Peyer's patch (tissue), 4 donors: ENCODE measurements around the gene SYTL2. TPM values are rescaled to one million over a fixed set of nuclear protein-coding genes. Genes with fewer than 3 reads are reported as not detected.

Experiments
- DNase-seq, 3 donors: peaks; one replicate each; pipeline ENCODE4 v3.0.0-alpha.2; 2017 to 2019
- H3K27ac ChIP-seq, 4 donors: fragments of 200-600 bp; sonication (generic); one replicate each; pipeline ENCODE4 v1.5.1; 2016 to 2019
- H3K27me3 ChIP-seq, 2 donors: fragments of 200-600 bp; sonication (generic); one replicate each; pipeline ENCODE4 v1.5.1; 2019
- H3K36me3 ChIP-seq, 3 donors: fragments of 200-600 bp; sonication (generic); one replicate each; pipeline ENCODE4 v1.5.1; 2016 to 2019
- H3K4me1 ChIP-seq, 4 donors: fragments of 200-600 bp; sonication (generic); one replicate each; pipeline ENCODE4 v1.5.1; 2016 to 2019
- H3K4me3 ChIP-seq, 4 donors: fragments of 200-600 bp; sonication (generic); 1 replicate in 3 of 4; 2 replicates in 1 of 4; pipeline ENCODE4 v1.5.1; 2016 to 2019; ENCODE audit warnings: mild to moderate bottlenecking in 1 of 4
- H3K9me3 ChIP-seq, 4 donors: fragments of 200-600 bp; sonication (generic); one replicate each; pipeline ENCODE4 v1.5.1; 2016 to 2019; ENCODE audit warnings: mild to moderate bottlenecking in 1 of 4
- POLR2A ChIP-seq, 2 donors: fragments of 450-650 bp; IDR thresholded peaks; one replicate each; pipeline ENCODE4 v1.5.1; 2017; ENCODE audit warnings: antibody characterized with exemption in 2 of 2, mild to moderate bottlenecking in 2 of 2, moderate library complexity in 2 of 2
- total RNA-seq, 4 donors: library from RNA; depleted of rRNA; stranded (reverse); fragments of >200 nt; gene quantifications; one replicate each; pipeline ENCODE4 v1.1.0, GENCODE V29; 2016
- TF ChIP-seq, protein P1 (sequence below), 6 experiments: fragments of 450-650 bp in 4 of 6; fragments of 200-600 bp in 2 of 6; sonication (generic) in 1 of 6; IDR thresholded peaks; one replicate each; pipeline ENCODE4 v1.5.1; 2017 to 2019; ENCODE audit warnings: antibody characterized with exemption in 6 of 6, mild to moderate bottlenecking in 3 of 6, moderate library complexity in 1 of 6

SYTL2 gene
- total RNA-seq, 4 donors from 2014 or later: 96.6 to 211 (median 125) TPM

DNA sequence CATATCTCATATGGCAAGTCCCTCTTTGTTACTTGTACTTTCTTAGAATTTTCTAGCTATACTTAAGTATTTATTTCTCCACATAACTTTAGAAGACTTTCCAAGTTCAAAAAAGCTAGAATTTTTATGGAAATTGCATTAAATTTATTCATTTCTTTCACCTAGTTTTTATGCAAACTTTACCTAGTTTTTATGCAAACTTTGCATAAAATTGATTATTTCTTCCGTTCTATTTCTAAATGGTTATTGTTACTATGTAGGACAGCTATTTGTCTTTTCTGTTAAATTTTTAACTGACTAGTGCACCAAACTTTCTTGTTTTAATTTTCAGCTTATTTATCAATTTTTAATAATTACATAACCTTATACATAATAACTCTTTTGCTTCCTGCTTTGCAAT, 142.8 kb downstream of the SYTL2 start:
- Histone ChIP-seq H3K4me3 (no peak overlapping the region), H3K9me3 (no peaks in the 10 kb centered on the region), H3K36me3 (no peaks in the 10 kb centered on the region), H3K27ac (no peak overlapping the region), H3K4me1 (peaks cover 0 to 10% (median 0%) of the 10 kb centered on the region in 4 donors), H3K27me3 (no peaks in the 10 kb centered on the region)
- DNase-seq: no peak
- TF ChIP-seq, protein P1, sequence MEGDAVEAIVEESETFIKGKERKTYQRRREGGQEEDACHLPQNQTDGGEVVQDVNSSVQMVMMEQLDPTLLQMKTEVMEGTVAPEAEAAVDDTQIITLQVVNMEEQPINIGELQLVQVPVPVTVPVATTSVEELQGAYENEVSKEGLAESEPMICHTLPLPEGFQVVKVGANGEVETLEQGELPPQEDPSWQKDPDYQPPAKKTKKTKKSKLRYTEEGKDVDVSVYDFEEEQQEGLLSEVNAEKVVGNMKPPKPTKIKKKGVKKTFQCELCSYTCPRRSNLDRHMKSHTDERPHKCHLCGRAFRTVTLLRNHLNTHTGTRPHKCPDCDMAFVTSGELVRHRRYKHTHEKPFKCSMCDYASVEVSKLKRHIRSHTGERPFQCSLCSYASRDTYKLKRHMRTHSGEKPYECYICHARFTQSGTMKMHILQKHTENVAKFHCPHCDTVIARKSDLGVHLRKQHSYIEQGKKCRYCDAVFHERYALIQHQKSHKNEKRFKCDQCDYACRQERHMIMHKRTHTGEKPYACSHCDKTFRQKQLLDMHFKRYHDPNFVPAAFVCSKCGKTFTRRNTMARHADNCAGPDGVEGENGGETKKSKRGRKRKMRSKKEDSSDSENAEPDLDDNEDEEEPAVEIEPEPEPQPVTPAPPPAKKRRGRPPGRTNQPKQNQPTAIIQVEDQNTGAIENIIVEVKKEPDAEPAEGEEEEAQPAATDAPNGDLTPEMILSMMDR (IDR thresholded peaks at IDR 0.05): no peak
- no peak for TF ChIP-seq POLR2A (IDR thresholded peaks at IDR 0.05)

DNA sequence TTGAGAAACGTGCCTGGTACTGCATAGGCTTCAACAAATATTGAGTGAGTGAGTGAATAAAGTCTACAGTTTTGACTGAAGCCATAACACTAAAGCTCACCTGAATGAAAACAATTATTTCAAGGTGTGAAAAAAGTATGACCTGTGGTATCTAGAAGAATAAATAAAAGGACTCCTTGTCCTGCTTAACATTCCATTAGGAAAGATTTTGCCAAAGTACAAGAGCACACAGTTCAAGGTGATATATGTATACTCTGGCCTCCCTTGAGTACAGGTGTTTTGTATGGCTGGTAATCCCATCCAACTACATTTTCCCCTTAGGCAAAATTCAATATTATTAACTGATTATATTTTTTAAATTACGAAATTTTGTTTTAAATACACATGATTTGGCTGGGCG, 144.3 kb downstream of the SYTL2 start:
- H3K27me3 ChIP-seq: no peaks in the 10 kb centered on the region
- no peak overlapping the region for H3K4me3 ChIP-seq
- no peak for DNase-seq
- TF ChIP-seq, protein P1 (IDR thresholded peaks at IDR 0.05): no peak
- no peak for TF ChIP-seq POLR2A (IDR thresholded peaks at IDR 0.05)
- no peaks in the 10 kb centered on the region for H3K9me3 ChIP-seq
- no peak overlapping the region for H3K27ac ChIP-seq
- H3K36me3 ChIP-seq: no peaks in the 10 kb centered on the region
- H3K4me1 ChIP-seq: peaks cover 0 to 18% (median 3%) of the 10 kb centered on the region in 4 donors

DNA sequence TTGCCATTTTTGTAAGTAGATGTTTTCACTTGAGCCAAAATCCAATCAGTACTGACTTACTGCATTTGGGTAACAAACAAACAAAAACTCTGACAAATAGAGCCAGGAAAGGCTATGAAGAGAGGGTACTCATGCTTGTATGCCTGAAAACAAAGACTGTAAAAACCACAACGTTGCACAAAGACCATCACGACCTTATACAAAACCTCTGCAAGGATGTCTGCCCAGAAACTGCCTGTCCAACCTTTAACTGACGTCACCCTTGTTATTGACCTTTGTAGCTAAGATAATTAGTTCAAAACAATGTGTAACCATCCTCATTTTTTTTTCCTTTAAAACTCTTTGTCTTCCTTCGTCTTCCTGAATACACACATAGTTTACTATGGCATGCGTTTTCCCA, 145.2 kb downstream of the SYTL2 start:
- TF ChIP-seq POLR2A (IDR thresholded peaks at IDR 0.05): no peak
- TF ChIP-seq, protein P1 (IDR thresholded peaks at IDR 0.05): no peak
- Histone ChIP-seq H3K27me3 (no peaks in the 10 kb centered on the region), H3K9me3 (no peaks in the 10 kb centered on the region), H3K4me3 (peak overlapping the region in 1 of 4 donors; percentile 88), H3K27ac (peak overlapping the region in 3 of 4 donors; percentile 95 to 98 (median 98)), H3K36me3 (no peaks in the 10 kb centered on the region), H3K4me1 (peaks cover 0 to 27% (median 6%) of the 10 kb centered on the region in 4 donors)
- peak in 1 of 3 donors; percentile 39 for DNase-seq

DNA sequence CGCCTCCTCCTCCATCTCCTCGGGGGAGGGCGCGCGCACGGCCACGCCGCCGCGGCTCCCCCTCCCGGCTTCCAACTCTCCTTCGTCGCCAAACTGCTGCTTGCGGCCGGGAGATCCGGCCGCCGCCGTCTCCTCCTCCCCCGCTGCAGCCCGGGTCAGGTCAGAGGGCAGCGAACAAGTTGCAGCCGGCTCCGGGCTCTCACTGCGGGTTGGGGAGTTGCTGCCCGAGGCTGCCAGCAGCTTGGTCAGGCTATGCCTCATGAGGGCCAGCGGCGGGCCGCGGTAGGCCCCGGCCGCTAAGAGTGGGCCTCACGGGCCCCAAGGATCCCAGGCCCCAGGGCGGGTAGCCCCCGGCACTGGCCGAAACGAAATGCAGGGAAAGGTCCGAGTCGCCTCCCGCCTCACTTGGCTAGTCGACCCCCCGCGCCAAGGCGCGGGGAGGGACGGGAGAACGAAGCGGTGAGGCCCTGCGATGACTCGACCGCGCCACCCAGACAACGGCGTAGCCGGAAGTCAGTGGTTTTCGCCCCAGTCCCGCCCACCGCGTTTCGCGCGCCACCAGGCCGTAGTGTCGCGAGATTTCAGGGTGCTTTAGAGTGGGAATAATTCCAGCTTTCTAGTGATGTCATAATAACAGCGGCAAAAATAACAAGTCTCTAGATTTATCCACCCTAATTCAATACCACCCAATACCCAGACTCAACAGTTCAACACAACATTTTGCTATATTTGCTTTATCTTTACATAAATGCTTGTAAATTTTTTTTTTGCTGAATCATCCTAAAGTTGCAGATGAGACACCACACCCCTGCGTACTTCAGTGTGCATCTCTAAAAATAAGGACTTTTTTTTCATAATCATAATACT, 146.1 kb downstream of the SYTL2 start, which contains the start of gene CREBZF:
TSS of gene CREBZF (minus strand) at position 515 of the 867 bp plus-strand sequence. CDS start at position 261, 254 bp downstream.
- Histone ChIP-seq H3K4me1 (peaks cover 0 to 36% (median 6%) of the 10 kb centered on the region in 4 donors), H3K4me3 (peak within 1 kb of the TSS; percentile 69 to 88 (median 81)), H3K9me3 (no peaks in the 10 kb centered on the region), H3K27me3 (no peaks in the 10 kb centered on the region), H3K27ac (peak within 1 kb of the TSS; percentile 95 to 98 (median 98)), H3K36me3 (peaks cover 0 to 3% (median 0%) of the 10 kb centered on the region in 3 donors)
- DNase-seq: peak; percentile 93 to 98 (median 96)
- peak; percentile 96 to 97 for TF ChIP-seq POLR2A (IDR thresholded peaks at IDR 0.05)
- TF ChIP-seq, protein P1 (IDR thresholded peaks at IDR 0.05): no peak

DNA sequence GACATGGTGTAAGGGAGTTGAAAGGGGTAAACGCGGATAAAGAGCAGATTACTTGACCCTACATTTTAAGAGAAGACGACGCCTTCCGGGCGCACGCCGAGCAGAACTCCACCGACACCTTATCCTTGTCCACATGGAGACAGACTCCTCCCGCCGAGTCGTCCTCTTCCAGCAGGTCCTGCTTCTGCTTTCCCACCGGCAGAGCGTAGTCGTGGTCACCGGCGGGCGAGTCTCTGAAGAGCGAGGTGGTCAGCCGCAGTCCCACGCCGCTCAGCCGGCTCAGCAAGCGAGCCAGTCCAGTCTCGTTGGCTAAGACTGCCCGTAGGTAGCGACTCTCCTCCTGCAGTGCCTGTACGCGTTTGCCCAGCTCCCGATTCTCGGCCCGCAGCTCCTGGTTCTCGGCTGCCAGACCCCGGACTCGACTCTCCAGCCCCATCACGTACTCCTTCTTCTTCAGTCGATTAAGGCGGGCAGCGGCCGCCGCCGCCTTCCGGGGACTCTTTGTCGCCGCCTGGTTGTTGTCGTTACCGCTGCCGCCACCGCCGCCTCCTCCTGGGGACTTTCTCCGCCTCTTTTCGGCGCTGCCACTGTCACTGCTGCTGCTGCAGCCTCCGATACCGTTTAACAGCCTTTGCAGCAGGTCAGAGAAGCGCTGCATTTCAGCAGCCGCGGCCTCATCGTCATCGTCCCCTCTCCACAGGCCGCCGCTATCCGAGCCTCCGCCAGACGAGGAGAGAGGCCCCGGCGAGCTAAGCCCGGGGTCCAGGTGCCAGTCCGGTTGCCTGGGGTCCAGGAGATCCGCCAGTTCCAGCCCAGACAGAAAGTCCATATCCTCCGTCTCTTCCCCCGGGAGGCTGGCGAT, 147.0 kb downstream of the SYTL2 start:
- Histone ChIP-seq H3K36me3 (peaks cover 0 to 11% (median 0%) of the 10 kb centered on the region in 3 donors), H3K4me3 (peak overlapping the region; percentile 69 to 88 (median 81)), H3K4me1 (peaks cover 0 to 45% (median 6%) of the 10 kb centered on the region in 4 donors), H3K27ac (peak overlapping the region; percentile 95 to 98 (median 98)), H3K27me3 (no peaks in the 10 kb centered on the region), H3K9me3 (no peaks in the 10 kb centered on the region)
- DNase-seq: peak; percentile 82 to 95 (median 90)
- TF ChIP-seq POLR2A (IDR thresholded peaks at IDR 0.05): peak; percentile 29 to 35
- TF ChIP-seq, protein P1 (IDR thresholded peaks at IDR 0.05): peak; percentile 31 to 83 (median 62)
